ENCODE results near the gene SPESP1.
"Not testable (repeated sequence)": the region's sequence is repeated elsewhere in the genome, so short reads cannot be mapped to it uniquely, and the experiment has no call there.

Gene SPESP1

GRCh38 chr15:68930268-68931022 lies at the start of gene SPESP1:
TSS of gene SPESP1 (plus strand) at chr15:68930525. CDS start at chr15:68930654, 129 bp downstream.
- no peak for DNase-seq

DNA sequence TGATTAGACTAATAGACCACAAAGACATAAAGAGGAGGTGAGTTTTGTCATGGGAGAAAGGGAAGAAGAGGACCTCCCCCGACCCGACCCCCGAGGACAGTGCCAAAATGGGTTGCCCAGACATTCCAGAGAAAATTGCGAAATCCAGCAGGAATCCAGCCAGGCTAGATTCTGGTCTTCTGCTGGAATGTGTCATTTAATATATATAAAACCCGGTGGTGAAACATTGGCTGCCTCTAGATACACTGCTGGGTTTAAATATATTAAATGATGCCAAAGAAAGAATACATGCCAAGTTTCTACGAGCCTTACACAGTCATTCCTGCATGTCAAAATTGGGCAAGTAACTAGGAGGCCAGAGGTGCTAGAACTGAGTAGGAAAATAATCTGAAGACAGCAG lies 45.3 kb upstream of the SPESP1 start:
- DNase-seq: no peak

- no peak for DNase-seq
Observed at GRCh38 chr15:68887120-68887519, 43.2 kb upstream of the SPESP1 start.

DNA sequence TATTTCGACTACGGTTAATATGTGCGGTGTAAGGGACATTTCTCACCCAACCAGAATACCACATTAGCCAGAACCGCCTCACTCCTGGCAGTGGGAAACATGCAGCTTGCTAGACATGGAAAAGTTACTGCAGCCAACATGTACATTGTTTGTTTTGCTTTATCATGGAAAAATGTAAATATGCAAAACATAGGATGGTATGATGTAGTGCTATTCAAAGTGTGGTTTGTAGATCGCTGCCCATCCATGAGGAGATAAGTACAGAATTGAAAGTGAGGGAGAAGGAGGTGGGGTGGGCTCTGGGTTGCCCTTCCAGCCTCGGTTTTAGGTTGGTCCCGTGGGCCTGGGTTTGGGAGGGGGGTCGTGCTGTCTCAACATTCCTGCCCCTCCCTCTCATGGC lies 42.5 kb upstream of the SPESP1 start:
- DNase-seq: no peak

- DNase-seq: no peak
Observed at GRCh38 chr15:68888419-68888818, 41.9 kb upstream of the SPESP1 start.

DNA sequence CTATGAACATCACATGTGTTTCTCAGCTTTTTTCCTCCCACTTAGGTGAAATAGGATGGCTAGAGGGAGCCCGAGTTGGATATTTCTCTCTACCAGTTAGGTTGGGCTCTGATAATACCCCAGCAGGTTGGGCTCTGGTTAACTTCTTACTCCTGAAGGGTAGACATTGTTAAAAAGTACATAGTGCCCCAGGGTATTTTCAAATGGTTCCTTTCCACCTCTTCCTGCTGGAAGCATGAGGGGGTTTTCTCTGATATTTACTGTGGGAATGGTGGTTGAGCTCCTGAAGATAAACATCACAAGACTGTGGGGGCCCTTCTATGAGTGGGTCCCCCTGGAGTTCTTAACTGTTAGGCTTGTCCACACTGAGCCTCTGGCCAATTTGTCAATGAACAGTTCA lies 36.1 kb upstream of the SPESP1 start:
- DNase-seq: no peak

GRCh38 chr15:68896178-68896577 lies 34.1 kb upstream of the SPESP1 start:
- no peak for DNase-seq

GRCh38 chr15:68897016-68897415 lies 33.3 kb upstream of the SPESP1 start:
- DNase-seq: no peak

GRCh38 chr15:68900027-68900426 lies 30.3 kb upstream of the SPESP1 start:
- DNase-seq: no peak

DNA sequence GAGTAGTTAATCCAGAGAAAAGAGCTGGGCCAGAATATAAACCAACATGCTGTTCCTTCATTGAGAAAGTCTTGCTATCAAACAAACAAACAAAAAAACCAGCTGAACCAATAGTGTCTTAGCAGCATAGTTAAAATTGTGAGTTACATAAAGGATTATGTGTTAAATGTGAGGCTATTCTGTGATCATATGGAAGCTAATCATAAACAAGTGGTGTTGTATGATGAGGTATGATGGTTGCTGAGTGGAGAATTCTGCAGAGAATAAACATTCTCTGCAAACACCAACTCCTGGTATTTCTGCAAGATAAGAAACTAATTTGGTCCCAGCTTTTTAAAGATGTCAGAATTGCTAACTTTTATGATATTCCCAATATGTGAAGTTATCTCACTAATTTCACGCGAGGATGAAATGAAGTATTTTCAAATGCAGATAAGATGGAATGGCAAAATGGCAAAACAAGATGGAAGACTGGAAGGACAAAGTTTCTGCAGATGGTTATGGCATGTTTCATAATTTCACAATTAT lies 22.9 kb upstream of the SPESP1 start:
- no peak for DNase-seq

- DNase-seq: no peak
Observed at GRCh38 chr15:68909601-68910100, 20.7 kb upstream of the SPESP1 start.

GRCh38 chr15:68910341-68910740 lies 20.0 kb upstream of the SPESP1 start:
- DNase-seq: no peak

DNA sequence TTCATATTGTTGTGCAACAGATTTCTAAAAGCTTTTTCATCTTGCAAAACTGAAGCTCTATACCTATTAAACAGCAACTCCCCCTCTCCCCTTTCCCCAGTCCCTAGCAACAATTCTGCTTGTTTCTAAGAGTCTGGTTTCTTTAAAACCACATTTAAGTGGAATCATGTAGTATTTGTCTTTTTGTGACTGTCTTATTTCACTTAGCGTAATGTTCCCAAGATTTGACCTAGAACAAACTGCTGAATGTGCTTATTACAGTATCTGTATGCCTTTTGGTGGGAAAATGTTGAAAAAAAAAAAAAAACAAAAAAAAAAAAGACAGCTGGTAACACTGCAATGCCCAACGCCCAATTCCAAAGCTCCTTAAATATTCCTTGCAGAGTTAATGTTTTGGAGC lies 19.5 kb upstream of the SPESP1 start:
- no peak for DNase-seq

DNA sequence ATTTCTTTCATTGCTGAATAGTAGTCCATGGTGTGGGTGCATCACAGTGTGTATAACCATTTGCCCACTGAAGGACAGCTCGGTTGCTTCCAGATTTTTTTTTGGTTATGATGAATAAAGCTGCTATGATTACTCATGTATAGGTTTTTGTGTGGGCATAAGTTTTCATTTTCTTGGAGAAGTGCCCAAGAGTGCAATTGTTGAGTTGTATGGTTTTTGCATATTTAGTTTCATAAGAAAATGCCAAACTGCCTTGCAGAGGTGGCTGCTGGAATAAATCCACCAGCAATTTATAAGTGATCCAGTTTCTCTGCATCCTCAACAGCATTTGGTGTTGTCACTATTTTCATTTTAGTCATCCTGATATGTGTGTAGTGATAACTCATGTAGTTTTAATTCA lies 8.4 kb upstream of the SPESP1 start:
- DNase-seq: no peak

- peak; percentile 71 for DNase-seq
Observed at GRCh38 chr15:68924866-68925560, 5.3 kb upstream of the SPESP1 start.

- no peak for DNase-seq
Observed at GRCh38 chr15:68933001-68933400, 2.7 kb downstream of the SPESP1 start.

DNA sequence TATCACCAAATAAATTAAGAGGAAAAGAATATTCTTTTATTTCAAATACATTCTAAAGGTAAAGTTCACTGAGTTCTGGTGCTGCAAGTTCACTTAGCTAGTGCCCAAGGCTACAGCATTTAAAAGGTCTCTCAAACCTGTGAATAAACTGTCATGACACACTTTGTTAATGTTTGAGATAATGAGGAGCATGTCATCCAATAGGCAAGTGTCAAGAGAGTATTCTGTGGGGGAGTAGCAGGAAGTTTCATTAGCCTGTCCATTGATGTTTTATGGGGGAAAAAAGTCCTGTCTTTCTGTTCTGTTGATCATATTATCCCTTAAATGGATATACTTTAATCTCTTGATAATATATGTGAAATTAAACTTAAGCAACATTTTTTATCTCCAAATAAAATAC lies 4.0 kb downstream of the SPESP1 start:
- DNase-seq: no peak

DNA sequence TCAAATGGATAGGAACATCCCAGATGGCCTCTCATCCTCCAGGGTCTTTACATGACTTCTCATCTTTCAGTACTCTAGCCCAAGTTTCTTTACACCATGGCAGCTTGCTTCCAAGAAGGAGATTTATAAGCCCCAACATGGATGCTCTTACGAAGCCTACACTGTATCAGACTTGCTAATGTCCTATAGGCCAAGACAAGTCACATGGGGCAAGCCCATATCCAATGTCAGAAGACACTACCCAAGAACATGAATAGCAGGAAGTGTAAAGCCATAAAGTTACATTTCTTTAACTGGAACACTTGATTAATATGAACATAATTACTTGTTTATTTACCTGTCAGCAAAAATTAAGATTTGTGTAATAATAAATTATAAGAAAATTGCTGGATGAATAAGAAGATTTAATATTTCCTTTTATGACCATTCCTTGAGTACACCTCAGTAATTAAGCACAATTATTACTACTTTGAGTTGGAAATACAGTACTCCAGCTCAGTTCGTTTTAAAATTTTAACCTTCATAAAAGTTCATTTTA lies 5.1 kb downstream of the SPESP1 start:
- peak; percentile 92 for DNase-seq

GRCh38 chr15:68939501-68939900 lies 9.2 kb downstream of the SPESP1 start:
- no peak for DNase-seq

DNA sequence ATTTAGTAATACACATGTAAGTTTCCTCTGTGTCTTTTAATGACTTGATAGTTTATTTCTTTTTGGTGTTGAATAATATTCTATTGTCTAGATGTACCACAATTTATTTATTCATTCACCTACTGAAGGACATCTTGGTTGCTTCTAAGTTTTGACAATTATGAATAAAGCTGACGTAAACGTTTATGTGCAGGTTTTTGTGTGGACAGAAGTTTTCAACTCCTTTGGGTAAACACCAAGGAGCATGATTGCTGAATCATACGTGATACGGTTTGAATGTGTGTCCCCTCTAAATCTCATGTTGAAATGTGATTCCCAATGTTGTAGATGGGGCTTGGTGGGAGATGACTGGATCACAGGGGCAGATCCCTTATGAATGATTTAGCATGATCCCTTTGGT lies 21.5 kb downstream of the SPESP1 start:
- no peak for DNase-seq

- no peak for DNase-seq
Observed at GRCh38 chr15:68957696-68958095, 27.4 kb downstream of the SPESP1 start.

GRCh38 chr15:68958597-68958996 lies 28.3 kb downstream of the SPESP1 start:
- no peak for DNase-seq

- no peak for DNase-seq
Observed at GRCh38 chr15:68962465-68962864, 32.1 kb downstream of the SPESP1 start.

DNA sequence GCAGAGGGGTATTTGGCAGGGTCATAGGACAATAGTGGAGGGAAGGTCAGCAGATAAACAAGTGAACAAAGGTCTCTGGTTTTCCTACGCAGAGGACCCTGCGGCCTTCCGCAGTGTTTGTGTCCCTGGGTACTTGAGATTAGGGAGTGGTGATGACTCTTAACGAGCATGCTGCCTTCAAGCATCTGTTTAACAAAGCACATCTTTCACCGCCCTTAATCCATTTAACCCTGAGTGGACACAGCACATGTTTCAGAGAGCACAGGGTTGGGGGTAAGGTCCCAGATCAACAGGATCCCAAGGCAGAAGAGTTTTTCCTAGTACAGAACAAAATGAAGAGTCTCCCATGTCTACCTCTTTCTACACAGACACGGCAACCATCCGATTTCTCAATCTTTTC lies 33.4 kb downstream of the SPESP1 start:
- DNase-seq: not testable (repeated sequence)

Measured in NCI-H524 treated with DMSO at 0.1 percent for 48 hours (cell line).